ENCODE results near the gene BDH1. TPM values are rescaled to one million over a fixed set of nuclear protein-coding genes. Genes with fewer than 3 reads are reported as not detected.

BDH1 gene
- total and polyA plus RNA-seq, 2 of the 8 experiments (the other 6 are each of a cell fraction or from before 2014, with no cell fraction given), result 27.2 to 28.1 TPM

DNA sequence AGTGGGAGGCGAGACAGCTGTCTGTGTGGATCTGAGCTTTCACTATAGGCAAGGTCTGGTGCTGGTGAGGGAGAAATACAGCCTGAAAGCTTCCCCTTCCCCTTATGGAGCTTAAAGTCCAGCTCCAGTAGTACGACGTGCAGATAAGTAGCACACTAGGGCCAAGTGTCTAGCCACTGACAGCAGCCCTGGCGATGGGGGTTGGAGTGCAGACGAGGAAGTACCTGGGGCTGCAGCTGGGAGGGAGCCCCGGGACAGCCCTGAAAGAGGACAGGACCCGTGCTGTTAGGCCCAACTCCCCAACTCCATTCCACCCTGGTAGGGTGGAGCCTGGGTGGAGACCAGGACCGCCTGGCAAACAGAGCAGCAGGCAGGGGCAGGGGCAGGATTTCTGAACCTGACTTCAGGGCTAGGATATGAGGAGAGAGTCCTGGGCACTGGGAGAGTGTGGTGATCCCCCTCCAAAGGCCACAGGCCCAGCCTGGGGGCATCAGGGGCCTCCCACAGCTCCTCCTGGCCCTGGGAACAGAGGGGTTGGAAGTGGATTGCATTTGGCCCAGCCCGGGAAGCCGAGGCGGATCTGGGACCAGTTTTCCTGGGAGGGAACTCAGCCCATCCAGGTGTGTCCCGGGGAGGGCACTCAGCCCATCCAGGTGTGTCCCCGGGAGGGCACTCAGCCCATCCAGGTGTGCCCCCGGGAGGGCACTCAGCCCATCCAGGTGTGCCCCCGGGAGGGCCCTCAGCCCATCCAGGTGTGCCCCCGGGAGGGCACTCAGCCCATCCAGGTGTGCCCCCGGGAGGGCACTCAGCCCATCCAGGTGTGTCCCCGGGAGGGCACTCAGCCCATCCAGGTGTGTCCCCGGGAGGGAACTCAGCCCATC is 42.8 kb downstream of the BDH1 start:
- Histone ChIP-seq H3K27ac (ENCODE audit: low read depth, low read length) (peak overlapping the region; percentile 7; the same call in 1 of the 2 replicates), H3K79me1 (ENCODE audit: low read depth, low read length) (no peaks in the 10 kb centered on the region), H3K23me2 (ENCODE audit: low read depth, low read length) (no peaks in the 10 kb centered on the region), H4K20me1 (replicated peaks in 1 of 2; ENCODE audit: control insufficient read depth in 1 of 2, insufficient read depth in 2 of 2, low read length in 2 of 2) (no peaks in the 10 kb centered on the region), H3K4ac (replicated peaks; ENCODE audit: insufficient read length, low read depth, low read length) (no peak overlapping the region), H3K9me3 (ENCODE audit: insufficient read depth in 2 of 2, low read depth in 1 of 2, low read length in 1 of 2) (no peaks in the 10 kb centered on the region), H2BK12ac (ENCODE audit: low read depth, low read length) (peak overlapping the region; percentile 41; the same call in 1 of the 2 replicates), H2BK5ac (ENCODE audit: low read depth, low read length) (peak overlapping the region; percentile 55; the same call in 1 of the 2 replicates), H3K23ac (ENCODE audit: insufficient read length) (no peak overlapping the region), H3K9ac (replicated peaks in 1 of 4; ENCODE audit: extremely low read depth in 1 of 4, low read depth in 3 of 4, low read length in 3 of 4) (no peak overlapping the region), H4K8ac (ENCODE audit: extremely low read depth, insufficient read depth, low read length) (no peak overlapping the region; the same call in 1 of the 2 replicates), H3K4me2 (ENCODE audit: insufficient read depth in 1 of 2, low read depth in 2 of 2, low read length in 2 of 2) (no peak overlapping the region), H2BK15ac (ENCODE audit: low read length) (0 out of 2 replicates have a peak overlapping the region, but pooled peaks have one; percentile 6), H3K79me2 (ENCODE audit: control insufficient read depth in 1 of 2, insufficient read depth in 2 of 2, low read length in 2 of 2) (no peaks in the 10 kb centered on the region), H4K5ac (ENCODE audit: insufficient read length, low read depth, low read length) (no peak overlapping the region), H2BK120ac (replicated peaks; ENCODE audit: low read depth, low read length) (no peak overlapping the region), H3K56ac (replicated peaks; ENCODE audit: insufficient read length, low read depth, low read length) (no peak overlapping the region), H2AK5ac (ENCODE audit: low read depth, low read length) (peak overlapping the region; percentile 5; the same call in 1 of the 2 replicates), H3K18ac (ENCODE audit: extremely low read depth, low read length) (peak overlapping the region; percentile 71; the same call in 1 of the 2 replicates), H3K4me3 (ENCODE audit: extremely low read depth in 1 of 4, insufficient read depth in 2 of 4, low read depth in 3 of 4, low read length in 4 of 4) (no peak overlapping the region), H2BK20ac (ENCODE audit: low read length) (no peak overlapping the region), H2AFZ (ENCODE audit: low read length) (no peak overlapping the region), H3K36me3 (ENCODE audit: control insufficient read depth in 2 of 4, insufficient read depth in 4 of 4, low read length in 3 of 4) (peaks cover 0 to 3% (median 0%) of the 10 kb centered on the region in 4 experiments; a peak in 1 of 8 replicates), H4K91ac (replicated peaks; ENCODE audit: insufficient read length, low read length) (peak overlapping the region; percentile 93), H3K14ac (ENCODE audit: insufficient read length) (no peak overlapping the region), H3K4me1 (replicated peaks in 1 of 4; ENCODE audit: control insufficient read depth in 3 of 4, insufficient read depth in 4 of 4, low read length in 3 of 4) (peaks cover 0 to 18% (median 5%) of the 10 kb centered on the region in 4 experiments; a peak in 6 of 7 replicates), H3K27me3 (replicated peaks in 1 of 4; ENCODE audit: control insufficient read depth in 3 of 4, extremely low read depth in 1 of 4, insufficient read depth in 3 of 4, low read length in 3 of 4) (peaks cover 0 to 6% (median 2%) of the 10 kb centered on the region in 4 experiments; a peak in 2 of 7 replicates)
- TF ChIP-seq SIN3A (conservative IDR thresholded peaks at IDR 0.05 in 1 of 2, IDR thresholded peaks at IDR 0.05 in 1 of 2; ENCODE audit: low read depth in 1 of 2, low read length in 2 of 2) (no peak), SP1 (IDR thresholded peaks at IDR 0.05; ENCODE audit: low read depth, low read length) (no peak), SUZ12 (IDR thresholded peaks at IDR 0.05; ENCODE audit: low read length) (no peak), ASH2L (IDR thresholded peaks at IDR 0.05; ENCODE audit: low read length) (peak; percentile 95), NRF1 (IDR thresholded peaks at IDR 0.05; ENCODE audit: low read depth, low read length) (no peak), SIX5 (IDR thresholded peaks at IDR 0.05; ENCODE audit: low read depth, low read length) (no peak), KDM4A (IDR thresholded peaks at IDR 0.05; ENCODE audit: low read depth, low read length, severe bottlenecking) (no peak), SIRT6 (IDR thresholded peaks at IDR 0.05; ENCODE audit: low read length) (no peak), NANOG (IDR thresholded peaks at IDR 0.05; ENCODE audit: insufficient read depth, low read depth, low read length, poor library complexity, severe bottlenecking) (peak; percentile 44), BRCA1 (IDR thresholded peaks at IDR 0.05; ENCODE audit: low read depth, low read length) (no peak), TCF12 (IDR thresholded peaks at IDR 0.05; ENCODE audit: low read depth, low read length) (0 out of 2 replicates have a peak, but pooled peaks have one; percentile 64)
- CTCF ChIA-PET (ENCODE audit: partially characterized antibody), result interaction anchor here (0.6 to 6.3 kb wide), 17 partner anchors 9 to 484 kb away, joined by 3 to 44 read pairs (median 4); partner anchors contain the start of gene MELTF
- no peak for DNase-seq (ENCODE audit: low read depth in 1 of 2, low spot score in 2 of 2)
- WGBS, 2 experiments (ENCODE audit: extremely low coverage in 1 of 2, insufficient coverage in 1 of 2, insufficient read length in 1 of 2, insufficient replicate concordance in 2 of 2, low coverage in 1 of 2, low lambda C conversion rate in 2 of 2, missing lambda C conversion rate in 1 of 2), result 84% methylated on average over 17 of the region's 19 CpGs; no CpG with 5 or more reads in 1 of the 2 experiments
- FAIRE-seq, result no peak
- POLR2A ChIA-PET (ENCODE audit: partially characterized antibody), result interaction anchor here (0.7 to 2.0 kb wide), 2 partner anchors 7 to 13 kb away, joined by 3 to 6 read pairs; no protein-coding TSS in a partner anchor
